NCI-H1105 treated with DMSO at 0.1 percent for 48 hours (cell line): ENCODE data around the gene PPFIA1.
"Not testable (repeated sequence)": the region's sequence is repeated elsewhere in the genome, so short reads cannot be mapped to it uniquely, and the experiment has no call there.

Source experiments
- DNase-seq: peaks from one replicate; lab custom pipeline; 2025; lab: John Stamatoyannopoulos, UW

The PPFIA1 gene

DNA sequence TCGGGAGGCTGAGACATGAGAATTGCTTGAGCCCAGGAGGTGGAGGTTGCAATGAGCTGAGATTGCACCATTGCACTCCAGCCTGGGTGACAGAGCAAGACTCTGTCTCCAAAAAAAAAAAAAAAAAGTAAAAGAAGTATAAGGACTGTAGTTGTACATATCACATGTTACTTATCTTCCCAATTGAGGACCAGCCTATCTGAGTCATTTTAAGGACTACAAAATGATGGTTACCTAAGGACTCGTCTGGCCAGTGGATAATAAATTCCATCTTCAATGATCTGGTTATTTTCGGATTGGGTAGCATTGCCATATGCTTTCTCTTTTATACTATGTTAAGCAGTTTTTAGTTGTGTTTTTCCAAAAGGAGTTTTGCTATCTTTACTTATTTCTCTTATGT is 55.3 kb downstream of the PPFIA1 start:
- no peak for DNase-seq

GRCh38 chr11:70326365-70326811 is 55.9 kb downstream of the PPFIA1 start:
- no peak for DNase-seq

DNA sequence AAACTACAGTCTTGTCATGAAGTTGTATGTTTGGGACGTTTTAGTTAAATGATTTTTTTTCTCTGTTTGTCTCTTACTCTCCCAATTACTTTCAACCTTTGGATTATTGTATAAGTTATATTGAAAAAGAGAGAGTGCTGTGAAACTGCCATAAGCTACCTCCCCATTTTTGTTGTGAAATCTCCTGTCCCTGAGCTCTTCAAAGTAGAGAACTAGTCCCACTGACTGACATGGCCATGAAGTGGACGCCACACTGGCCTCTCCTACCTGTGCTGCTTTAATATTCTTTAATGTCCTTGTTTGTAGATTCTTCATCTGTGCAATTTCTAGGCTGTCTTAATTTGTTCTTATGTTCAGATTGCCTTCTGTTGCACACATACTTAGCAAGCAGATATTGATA is 56.3 kb downstream of the PPFIA1 start:
- no peak for DNase-seq

- DNase-seq, result no peak
These were observed 57.2 kb downstream of the PPFIA1 start for GRCh38 chr11:70327717-70328116.

- DNase-seq, result no peak
These were observed 58.1 kb downstream of the PPFIA1 start for GRCh38 chr11:70328556-70328955.

- DNase-seq, result not testable (repeated sequence)
These were observed 60.9 kb downstream of the PPFIA1 start for GRCh38 chr11:70331320-70331843.

- DNase-seq, result no peak
These were observed 61.4 kb downstream of the PPFIA1 start for GRCh38 chr11:70331901-70332300.

DNA sequence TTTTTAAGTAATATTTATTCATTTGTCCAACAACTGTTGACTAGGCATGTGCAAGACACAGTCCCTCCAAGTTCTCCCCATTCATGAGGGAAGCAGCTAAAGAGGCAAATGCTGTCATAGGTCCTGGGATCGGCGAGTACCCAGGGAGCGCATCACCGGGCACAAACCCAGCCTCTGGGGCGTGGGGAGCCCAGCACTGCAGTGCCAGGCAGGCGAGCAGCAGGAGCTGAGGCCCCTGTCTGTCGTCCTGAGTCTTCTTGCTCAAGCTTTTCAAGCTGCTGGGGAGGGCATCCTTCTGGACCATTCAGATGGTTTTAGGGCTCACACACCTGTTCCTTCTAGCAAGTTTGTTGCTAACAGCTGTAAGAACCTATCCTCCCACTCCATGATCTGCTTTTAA is 62.1 kb downstream of the PPFIA1 start:
- DNase-seq, result no peak

GRCh38 chr11:70333261-70333660 is 62.8 kb downstream of the PPFIA1 start:
- DNase-seq, result no peak

DNA sequence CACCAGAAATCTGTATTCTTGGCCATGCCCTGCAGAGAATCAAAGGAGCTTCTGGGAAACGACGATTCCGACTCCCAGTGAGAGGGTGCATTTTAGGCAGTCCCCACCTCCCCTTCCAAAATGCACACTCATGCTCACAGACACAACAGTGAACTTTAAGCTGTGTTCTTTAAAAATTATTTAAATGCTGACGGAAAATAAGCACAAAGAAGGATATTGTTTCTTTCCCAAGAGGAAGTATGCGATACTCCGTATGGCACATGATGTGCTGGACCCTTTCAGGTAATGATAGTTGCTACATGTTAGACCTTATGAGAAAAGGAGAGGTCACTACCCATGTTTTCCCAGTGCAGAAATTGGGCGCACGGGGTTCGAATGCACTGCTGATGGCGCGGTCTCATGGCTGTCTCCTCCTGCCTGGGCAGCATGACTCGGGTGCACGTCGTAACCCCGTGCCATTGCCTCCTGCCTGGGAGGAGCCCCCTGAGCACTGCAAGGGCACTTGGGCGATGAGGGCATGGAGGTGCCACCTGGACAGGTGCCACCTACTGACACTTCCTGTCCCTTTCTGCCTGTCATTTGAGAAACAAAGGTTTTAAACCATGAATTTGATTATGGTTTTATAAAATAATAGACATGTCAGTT is 64.0 kb downstream of the PPFIA1 start:
- DNase-seq, result no peak

DNA sequence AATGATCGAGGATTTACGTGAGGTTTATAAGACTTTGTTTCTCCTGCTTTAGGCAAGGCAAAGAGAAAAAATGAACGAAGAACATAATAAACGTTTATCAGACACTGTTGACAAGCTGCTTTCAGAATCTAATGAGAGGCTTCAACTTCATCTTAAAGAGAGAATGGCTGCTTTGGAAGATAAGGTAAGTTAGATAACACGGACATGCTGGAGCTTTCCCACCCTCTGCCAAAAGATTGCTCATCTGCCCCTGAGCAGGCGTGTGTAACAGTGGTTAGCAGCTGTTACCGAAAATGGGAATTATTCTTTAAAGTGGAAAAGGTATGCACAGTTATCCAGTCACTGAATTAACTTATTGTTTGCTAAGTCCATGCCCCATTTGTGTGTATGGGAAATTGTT is 65.0 kb downstream of the PPFIA1 start:
- DNase-seq, result no peak

DNA sequence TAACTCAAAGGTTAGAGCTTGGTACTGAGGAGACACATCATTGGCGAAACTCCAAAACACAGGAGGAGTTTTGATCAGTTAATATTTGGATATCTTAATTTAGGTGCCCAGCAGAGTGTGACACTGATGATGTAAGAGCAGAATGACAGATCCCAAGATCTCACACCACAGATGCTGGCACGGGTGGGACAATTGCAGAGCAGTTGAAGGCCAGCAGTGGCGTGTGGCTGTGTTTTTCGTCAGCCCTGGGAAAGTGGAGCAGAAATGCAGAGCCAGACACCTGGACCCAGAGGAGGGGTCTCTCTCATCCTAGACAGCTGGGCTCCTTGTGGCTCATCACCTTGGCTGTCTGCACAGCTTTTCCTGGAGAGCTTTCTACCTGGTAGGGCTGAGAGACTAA is 68.1 kb downstream of the PPFIA1 start:
- no peak for DNase-seq

GRCh38 chr11:70339066-70339465 is 68.6 kb downstream of the PPFIA1 start:
- DNase-seq, result no peak

DNA sequence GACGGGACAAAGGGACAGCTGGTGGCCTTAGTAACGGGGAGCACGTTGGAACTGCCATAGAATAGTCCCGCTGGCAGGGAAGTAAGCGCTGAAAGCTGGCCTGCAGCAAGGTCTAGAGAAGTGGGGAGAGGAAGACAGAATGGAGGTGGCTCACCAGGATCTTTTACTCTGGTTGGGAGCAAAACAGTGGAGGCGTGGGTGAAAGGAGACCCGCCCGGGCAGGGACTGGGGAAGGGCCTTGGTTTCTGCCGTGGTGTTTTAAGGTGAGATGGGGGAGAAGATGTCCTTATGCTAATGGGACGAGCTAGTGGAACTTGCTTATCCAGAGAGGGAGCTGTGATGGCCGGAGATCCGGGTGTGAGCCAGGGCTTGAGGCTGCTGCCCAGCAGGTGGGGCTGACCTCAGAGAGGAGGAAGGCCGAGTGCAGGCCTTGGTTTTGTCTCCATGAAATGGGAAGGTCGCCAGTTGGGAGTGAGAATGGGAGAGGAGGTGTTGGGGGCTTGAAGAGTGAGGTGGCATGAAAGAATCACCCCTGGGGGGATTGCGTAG is 71.5 kb downstream of the PPFIA1 start:
- DNase-seq, result no peak

DNA sequence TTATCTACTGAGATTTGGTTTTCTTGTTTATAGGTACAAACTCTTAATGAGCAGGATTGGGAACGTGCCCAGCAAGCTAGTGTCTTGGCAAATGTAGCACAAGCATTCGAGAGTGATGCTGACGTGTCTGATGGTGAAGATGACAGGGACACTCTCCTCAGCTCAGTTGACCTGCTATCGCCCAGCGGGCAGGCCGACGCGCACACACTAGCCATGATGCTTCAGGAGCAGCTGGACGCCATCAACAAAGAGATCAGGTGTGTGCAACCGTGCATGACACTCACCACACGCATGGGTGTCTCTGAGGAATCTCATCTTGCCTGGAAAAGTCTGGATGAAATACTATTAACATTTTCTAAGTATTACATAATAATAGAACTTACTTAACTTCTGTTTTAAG is 73.1 kb downstream of the PPFIA1 start:
- no peak for DNase-seq

DNA sequence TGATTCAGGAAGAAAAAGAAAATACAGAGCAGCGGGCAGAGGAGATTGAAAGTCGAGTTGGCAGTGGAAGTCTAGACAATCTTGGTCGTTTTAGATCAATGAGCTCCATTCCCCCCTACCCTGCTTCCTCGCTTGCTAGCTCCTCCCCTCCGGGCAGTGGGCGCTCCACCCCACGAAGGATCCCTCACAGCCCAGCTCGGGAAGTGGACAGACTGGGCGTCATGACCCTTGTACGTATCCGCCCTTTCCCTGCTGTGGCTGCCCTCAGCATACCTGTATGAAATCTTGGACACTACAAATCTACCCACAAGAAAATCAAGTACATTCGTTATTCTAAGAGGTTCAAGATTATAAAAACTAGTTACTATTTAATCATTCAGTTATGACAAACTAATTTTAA is 77.7 kb downstream of the PPFIA1 start:
- DNase-seq, result no peak

DNA sequence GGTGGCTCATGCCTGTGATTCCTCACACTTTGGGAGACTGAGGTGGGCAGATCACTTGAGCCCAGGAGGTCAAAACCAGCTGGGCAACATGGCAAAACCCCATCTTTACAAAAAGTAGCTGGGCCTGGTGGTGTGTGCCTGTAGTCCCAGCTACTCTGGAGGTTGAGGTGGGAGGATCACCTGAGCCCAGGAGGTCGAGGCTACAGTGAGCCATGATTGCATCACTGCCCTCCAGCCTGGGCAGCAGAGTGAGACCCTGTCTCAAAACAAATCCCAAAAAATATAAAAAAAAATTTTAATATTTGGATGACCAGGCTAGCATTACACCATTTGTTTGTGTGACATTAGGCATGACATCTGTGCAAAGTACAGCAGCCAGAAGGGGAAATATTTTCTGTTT is 78.1 kb downstream of the PPFIA1 start:
- no peak for DNase-seq

DNA sequence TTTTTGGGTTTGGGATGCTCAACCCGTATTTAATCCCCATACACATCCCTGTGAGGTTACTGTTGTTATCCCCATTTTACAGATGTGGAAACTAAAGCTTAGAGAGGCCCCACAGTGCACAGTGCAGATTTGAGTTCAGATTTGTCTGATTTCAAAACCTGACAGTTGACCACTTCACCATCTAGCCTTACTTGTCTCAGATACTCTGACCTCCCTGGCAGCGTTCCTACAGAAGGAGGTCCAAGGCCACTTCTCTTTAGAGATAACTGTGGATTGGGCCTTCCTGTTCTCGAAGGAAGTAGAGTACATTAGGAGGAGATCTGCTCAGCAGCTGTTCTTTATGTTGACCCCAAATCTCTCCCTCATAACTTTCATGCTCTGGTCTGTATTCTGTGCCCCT is 81.2 kb downstream of the PPFIA1 start:
- DNase-seq, result no peak

DNA sequence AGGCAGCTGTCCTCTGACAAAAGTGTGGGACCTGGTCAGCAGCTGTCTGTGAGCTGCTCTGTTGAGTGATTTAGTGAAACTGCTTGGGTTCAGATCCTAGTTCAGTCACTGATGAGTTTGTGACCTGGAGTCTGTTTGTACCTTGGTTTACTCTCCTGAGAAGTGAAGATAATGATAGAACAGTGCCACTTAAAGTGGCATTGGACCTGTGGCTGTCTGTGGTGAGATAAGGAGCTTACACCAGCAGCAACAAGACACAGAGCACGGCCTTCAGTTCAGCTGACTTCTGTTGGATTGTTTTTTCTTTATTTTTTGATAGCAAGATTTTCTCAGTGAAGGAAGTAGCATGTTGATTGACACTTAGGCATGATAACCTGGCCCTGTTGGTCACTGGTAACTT is 81.6 kb downstream of the PPFIA1 start:
- no peak for DNase-seq

- no peak for DNase-seq
These were observed 82.1 kb downstream of the PPFIA1 start for GRCh38 chr11:70352601-70353000.

- no peak for DNase-seq
These were observed 82.8 kb downstream of the PPFIA1 start for GRCh38 chr11:70353329-70353728.

DNA sequence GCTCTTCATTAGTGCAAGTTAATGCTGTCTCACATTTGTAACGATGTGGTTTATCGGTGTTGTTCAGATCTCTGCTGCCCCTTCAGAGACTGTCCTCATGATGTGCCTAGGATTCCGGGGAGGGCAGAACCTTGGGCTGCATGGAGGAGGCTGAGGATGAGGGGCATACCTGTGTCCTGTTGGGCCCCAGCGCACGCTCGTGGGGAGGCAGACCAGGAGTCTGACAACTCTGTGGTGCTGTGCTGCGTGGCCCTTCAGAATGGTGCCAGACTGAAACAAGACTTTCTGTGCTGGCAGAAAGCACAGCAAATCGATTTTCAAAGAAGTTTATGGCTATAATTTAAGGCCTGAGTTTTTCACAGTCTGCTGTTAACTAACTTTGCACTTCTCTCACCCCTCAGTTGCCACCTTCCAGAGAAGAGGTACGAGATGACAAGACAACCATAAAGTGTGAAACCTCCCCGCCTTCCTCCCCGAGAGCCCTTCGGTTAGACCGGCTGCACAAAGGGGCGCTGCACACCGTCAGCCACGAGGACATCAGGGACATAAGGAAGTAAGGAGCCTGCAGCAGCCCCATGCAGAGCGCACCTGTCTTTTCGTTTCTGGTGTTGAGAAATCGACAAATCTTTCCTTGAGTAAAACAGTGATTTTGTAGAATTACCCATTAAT is 83.5 kb downstream of the PPFIA1 start:
- DNase-seq, result no peak

GRCh38 chr11:70354629-70355028 is 84.1 kb downstream of the PPFIA1 start:
- no peak for DNase-seq
